GM12878 (cell line): Measurements from ENCODE around the gene IL10RA. TPM values are rescaled to one million over a fixed set of nuclear protein-coding genes. Genes with fewer than 3 reads are reported as not detected.

ENCODE experiments used
- ATF3 ChIP-seq: IDR thresholded peaks from 2 replicates; pipeline ENCODE4 v1.6.1; 2011; ENCODE audit warnings: low read depth, mild to moderate bottlenecking, low read length, moderate library complexity, borderline replicate concordance; ENCODE audit errors: extremely low read depth
- BCL3 ChIP-seq: IDR thresholded peaks from 2 replicates; pipeline ENCODE4 v1.6.1; 2011; ENCODE audit warnings: borderline replicate concordance, low read depth, mild to moderate bottlenecking, moderate library complexity, low read length; ENCODE audit not compliant: insufficient read depth, poor library complexity, severe bottlenecking
- BHLHE40 ChIP-seq, 2 experiments: fragments of 450-650 bp in 1 of 2; IDR thresholded peaks; 2 replicates each; pipeline ENCODE4 v1.6.1; 2011 to 2017; ENCODE audit warnings: low read depth in 2 of 2, borderline replicate concordance in 1 of 2, improper control_type of control experiment in 1 of 2, low read length in 1 of 2, mild to moderate bottlenecking in 1 of 2
- CHD4 ChIP-seq: fragments of 200-600 bp; sonication (generic); IDR thresholded peaks from 2 replicates; pipeline ENCODE4 v1.6.1; 2016; ENCODE audit warnings: mild to moderate bottlenecking
- E2F8 ChIP-seq: fragments of 450-650 bp; IDR thresholded peaks from 2 replicates; pipeline ENCODE4 v1.6.1; 2018; ENCODE audit warnings: mild to moderate bottlenecking, low read depth, moderate library complexity; ENCODE audit not compliant: partially characterized antibody
- GATAD2B ChIP-seq: fragments of 450-650 bp; conservative IDR thresholded peaks from 2 replicates; pipeline ENCODE4 v1.6.1; 2017; ENCODE audit warnings: low read depth, mild to moderate bottlenecking, moderate library complexity
- MEF2B ChIP-seq: fragments of 450-650 bp; IDR thresholded peaks from 2 replicates; pipeline ENCODE4 v1.6.1; 2018; ENCODE audit warnings: mild to moderate bottlenecking, moderate library complexity; ENCODE audit not compliant: partially characterized antibody, poor library complexity, severe bottlenecking
- RELB ChIP-seq: fragments of 450-650 bp; IDR thresholded peaks from 2 replicates; pipeline ENCODE4 v1.6.1; 2017; ENCODE audit warnings: low read depth, mild to moderate bottlenecking, moderate library complexity
- ZSCAN29 ChIP-seq: fragments of 450-650 bp; IDR thresholded peaks from 2 replicates; pipeline ENCODE4 v1.6.1; 2017; ENCODE audit warnings: mild to moderate bottlenecking, moderate library complexity
- polyA plus RNA-seq, 11 experiments: library from polyadenylated mRNA; depleted of rRNA in 4 of 11; unstranded in 6 of 11; stranded (reverse) in 5 of 11; fragments of >200 nt; fragmentation: Nextera tagmentation in 4 of 11; fragmentation: Illumina TruSeq in 1 of 11; extraction: Ambion mirVana in 4 of 11; extraction: Trizol in 1 of 11; gene quantifications; 1 replicate in 1 of 11; 2 replicates in 10 of 11; pipeline versions ENCODE4 v1.2.1 to v1.2.3, GENCODE V29; 2011 to 2016; ENCODE audit warnings: inconsistent platforms in 2 of 11, missing spikeins in 2 of 11, low read depth in 1 of 11
- total RNA-seq, 4 experiments: library from RNA; depleted of rRNA in 3 of 4; stranded (reverse); fragments of >200 nt in 3 of 4; fragmentation: Illumina TruSeq in 1 of 4; extraction: Trizol in 1 of 4; gene quantifications; 2 replicates each; pipeline versions ENCODE4 v1.2.1 to v1.2.3, GENCODE V29; 2013 to 2021

Gene IL10RA
- total and polyA plus RNA-seq, 10 of the 15 experiments (the other 5 are each of a cell fraction or from before 2014, with no cell fraction given) = 0.77 to 45.9 (median 9.6) TPM

GRCh38 chr11:117980720-117981119 lies 5.5 kb upstream of the IL10RA start (continued):
- TF ChIP-seq E2F8 (no peak), CHD4 (no peak), GATAD2B (no peak), ZSCAN29 (no peak), MEF2B (no peak), ATF3 (no peak), BHLHE40 (IDR thresholded peaks at IDR 0.05; ENCODE audit: borderline replicate concordance in 1 of 2, low read depth in 2 of 2, low read length in 1 of 2) (no peak), RELB (no peak), BCL3 (no peak)
